KOPT-K1 (cell line): ENCODE measurements around the gene SMU1.

Experiments
- H3K27ac ChIP-seq: fragments of 200-600 bp; sonication (generic); 2 replicates; pipeline ENCODE4 v1.5.1; 2016; ENCODE audit warnings: antibody characterized with exemption, mild to moderate bottlenecking, low read depth, low read length; ENCODE audit not compliant: poor library complexity, severe bottlenecking
- H3K36me3 ChIP-seq: fragments of 200-600 bp; sonication (generic); 2 replicates; pipeline ENCODE4 v1.5.1; 2017; ENCODE audit warnings: antibody characterized with exemption, mild to moderate bottlenecking, low read length, moderate library complexity; ENCODE audit not compliant: insufficient read depth
- H3K9me3 ChIP-seq: fragments of 200-600 bp; sonication (generic); 2 replicates; pipeline ENCODE4 v1.5.1; 2017; ENCODE audit warnings: antibody characterized with exemption, low read length, mild to moderate bottlenecking; ENCODE audit not compliant: insufficient read depth, poor library complexity, severe bottlenecking

The SMU1 gene

DNA sequence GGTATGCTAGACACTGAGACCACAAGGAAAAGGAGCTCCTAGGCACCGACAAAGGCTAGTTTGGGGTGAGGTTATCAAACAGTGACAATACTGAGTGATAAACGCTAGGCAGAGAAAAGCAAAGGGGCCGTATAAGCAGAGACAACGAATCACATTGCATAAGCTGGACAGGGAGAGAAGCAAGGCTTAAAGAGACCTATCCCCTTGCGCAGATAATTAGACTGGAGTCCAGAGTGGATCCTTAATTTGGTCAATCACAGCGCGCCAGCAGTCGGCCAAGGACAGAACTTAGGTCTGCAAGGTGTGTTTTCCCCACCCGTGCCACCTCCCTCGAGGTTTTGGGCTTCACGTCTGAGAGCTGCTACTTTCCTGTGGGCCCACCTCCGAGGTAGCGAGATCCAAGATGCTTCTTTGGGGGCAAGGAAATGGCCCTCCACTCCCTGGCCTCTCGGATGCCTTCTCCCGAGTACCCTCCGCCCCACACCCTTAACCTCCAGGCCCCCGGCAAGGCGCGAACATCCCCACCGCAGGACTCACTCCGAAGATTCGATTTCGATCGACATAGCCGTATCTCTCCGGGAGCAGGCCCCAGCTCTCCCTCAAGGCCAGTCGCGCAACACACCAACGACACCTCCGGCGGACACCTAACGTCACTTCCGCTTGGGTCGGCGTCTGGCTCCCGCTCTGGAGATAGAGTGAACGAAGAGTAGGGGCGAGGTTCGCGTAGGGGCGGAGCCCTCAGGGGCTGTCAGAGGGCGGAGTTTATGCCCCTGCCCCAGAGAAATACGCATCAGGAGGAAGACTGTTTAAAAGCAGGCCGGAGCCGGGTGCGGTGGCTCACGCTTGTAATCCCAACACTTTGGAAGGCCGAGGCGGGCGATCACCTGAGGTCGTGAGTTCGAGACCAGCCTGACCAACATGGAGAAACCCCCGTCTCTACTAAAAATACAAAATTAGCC, at the start of gene SMU1:
Gene SMU1 (minus strand): TSS at position 629 of the 959 bp plus-strand sequence. CDS start 66 bp downstream, at position 563.
- H3K27ac ChIP-seq, result peak within 1 kb of the TSS; percentile 65
- H3K9me3 ChIP-seq, result no peaks in the 10 kb centered on the region
- H3K36me3 ChIP-seq, result peaks cover 35% of the 10 kb centered on the region

- Histone ChIP-seq H3K36me3 (no peaks in the 10 kb centered on the region), H3K9me3 (no peaks in the 10 kb centered on the region), H3K27ac (peak overlapping the region; percentile 28)
Measured at GRCh38 chr9:33125461-33125860, 49.0 kb upstream of the SMU1 start.

- H3K27ac ChIP-seq, result peak overlapping the region; percentile 28
- no peaks in the 10 kb centered on the region for H3K9me3 ChIP-seq
- H3K36me3 ChIP-seq, result no peaks in the 10 kb centered on the region
Measured at GRCh38 chr9:33124751-33125381, 48.4 kb upstream of the SMU1 start.

DNA sequence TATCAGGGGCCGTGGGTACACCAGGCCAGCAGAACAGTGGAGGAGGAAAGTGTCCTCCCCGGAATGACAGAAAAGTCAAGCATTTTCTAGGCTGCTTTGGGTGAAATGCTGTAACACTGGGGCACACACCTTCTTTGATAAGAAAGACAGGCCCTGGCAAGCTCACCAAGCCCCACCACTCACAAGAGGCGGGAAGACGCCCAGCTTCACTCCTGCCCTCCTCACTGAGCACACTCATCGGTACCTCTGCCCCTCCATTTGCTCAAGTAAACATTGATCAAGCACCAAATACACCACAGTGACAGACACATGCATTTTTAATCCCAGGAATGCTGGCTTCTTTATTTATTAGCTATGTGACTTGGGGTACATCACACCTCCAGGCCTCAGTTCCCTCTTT, 47.6 kb upstream of the SMU1 start:
- Histone ChIP-seq H3K9me3 (no peaks in the 10 kb centered on the region), H3K27ac (peak overlapping the region; percentile 8), H3K36me3 (no peaks in the 10 kb centered on the region)

- Histone ChIP-seq H3K9me3 (no peaks in the 10 kb centered on the region), H3K36me3 (no peaks in the 10 kb centered on the region), H3K27ac (peak overlapping the region; percentile 8)
Measured at GRCh38 chr9:33123407-33124031, 47.0 kb upstream of the SMU1 start.

GRCh38 chr9:33120620-33121019, 44.1 kb upstream of the SMU1 start:
- Histone ChIP-seq H3K9me3 (no peaks in the 10 kb centered on the region), H3K36me3 (no peaks in the 10 kb centered on the region), H3K27ac (no peak overlapping the region)

- H3K36me3 ChIP-seq, result peaks cover 18% of the 10 kb centered on the region; the same call in 1 of the 2 replicates
- no peak overlapping the region for H3K27ac ChIP-seq
- H3K9me3 ChIP-seq, result no peaks in the 10 kb centered on the region
Measured at GRCh38 chr9:33117796-33118195, 41.3 kb upstream of the SMU1 start.

DNA sequence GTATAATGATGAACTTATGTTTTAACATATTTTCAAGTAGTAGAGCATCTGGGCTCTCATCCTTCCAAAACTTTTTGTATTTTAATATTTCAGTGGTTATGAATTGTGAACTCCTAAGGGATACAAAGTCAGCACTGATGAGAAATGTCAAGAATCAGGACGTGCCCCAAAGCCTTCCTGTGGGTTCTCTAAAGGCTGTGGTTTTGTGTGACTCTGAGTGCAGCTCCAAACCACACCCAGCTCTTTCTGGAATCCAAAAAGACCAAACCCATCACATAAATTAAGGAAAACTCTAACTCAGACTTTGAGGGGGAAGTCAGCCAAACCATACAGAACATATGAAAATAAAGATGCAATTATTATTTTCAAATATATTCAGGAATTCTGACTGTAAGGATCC, 40.8 kb upstream of the SMU1 start:
- H3K36me3 ChIP-seq, result peaks cover 20% of the 10 kb centered on the region; the same call in 1 of the 2 replicates
- H3K27ac ChIP-seq, result no peak overlapping the region
- no peaks in the 10 kb centered on the region for H3K9me3 ChIP-seq

DNA sequence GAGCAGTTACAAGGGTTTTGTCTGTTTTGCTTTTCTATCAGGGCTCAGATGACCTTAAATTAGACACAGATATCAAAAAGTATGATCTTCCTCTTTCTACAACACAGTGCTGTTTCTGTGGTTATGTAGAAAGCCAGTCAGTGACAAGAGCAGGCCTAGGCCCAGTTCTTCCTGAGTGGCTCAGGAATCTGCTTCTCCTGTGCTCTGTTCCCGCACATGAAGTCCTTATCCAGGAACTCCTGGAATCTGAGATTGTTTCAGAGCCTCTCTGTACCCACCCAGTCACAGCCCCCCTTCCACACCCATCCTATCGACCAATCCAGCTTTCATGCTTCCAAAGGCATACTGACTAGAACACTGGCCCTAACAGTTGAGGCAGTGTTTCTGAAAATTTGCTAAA, 40.4 kb upstream of the SMU1 start:
- Histone ChIP-seq H3K36me3 (peaks cover 20% of the 10 kb centered on the region; the same call in 1 of the 2 replicates), H3K27ac (no peak overlapping the region)

GRCh38 chr9:33114746-33115145, 38.3 kb upstream of the SMU1 start:
- Histone ChIP-seq H3K36me3 (peaks cover 20% of the 10 kb centered on the region; the same call in 1 of the 2 replicates), H3K27ac (no peak overlapping the region), H3K9me3 (no peaks in the 10 kb centered on the region)

More for the DNA sequence above, 40.4 kb upstream of the SMU1 start:
- H3K9me3 ChIP-seq, result no peaks in the 10 kb centered on the region

GRCh38 chr9:33113799-33114547, 37.5 kb upstream of the SMU1 start:
- H3K36me3 ChIP-seq, result peaks cover 20% of the 10 kb centered on the region; the same call in 1 of the 2 replicates
- H3K27ac ChIP-seq, result no peak overlapping the region
- no peaks in the 10 kb centered on the region for H3K9me3 ChIP-seq

GRCh38 chr9:33112094-33112493, 35.6 kb upstream of the SMU1 start:
- Histone ChIP-seq H3K9me3 (no peaks in the 10 kb centered on the region), H3K27ac (no peak overlapping the region), H3K36me3 (peaks cover 20% of the 10 kb centered on the region; the same call in 1 of the 2 replicates)

DNA sequence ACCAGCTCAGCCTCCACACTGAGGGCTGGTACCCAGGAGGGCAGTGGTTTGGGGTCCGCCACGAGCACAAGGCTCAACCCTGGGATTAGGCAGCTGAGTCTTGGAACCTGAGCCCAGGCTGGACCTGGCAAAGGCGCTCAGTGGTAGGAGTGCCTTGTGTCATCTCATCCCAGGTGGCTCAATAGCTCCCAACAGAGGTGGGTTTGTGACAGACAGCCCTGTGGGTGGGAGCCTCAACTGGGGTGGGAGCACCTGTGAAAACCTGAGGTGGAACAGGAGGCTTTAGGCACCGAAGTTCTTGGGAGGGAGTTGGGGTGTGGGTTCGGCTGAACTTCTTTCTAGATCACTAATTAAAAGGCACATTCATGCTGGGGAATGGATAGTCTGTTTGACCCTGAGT, 35.2 kb upstream of the SMU1 start:
- peaks cover 20% of the 10 kb centered on the region; the same call in 1 of the 2 replicates for H3K36me3 ChIP-seq
- H3K27ac ChIP-seq, result no peak overlapping the region
- H3K9me3 ChIP-seq, result no peaks in the 10 kb centered on the region

- H3K27ac ChIP-seq, result no peak overlapping the region
- peaks cover 20% of the 10 kb centered on the region; the same call in 1 of the 2 replicates for H3K36me3 ChIP-seq
- H3K9me3 ChIP-seq, result no peaks in the 10 kb centered on the region
Measured at GRCh38 chr9:33110686-33111085, 34.2 kb upstream of the SMU1 start.
